Dermis microvascular lymphatic vessel endothelial cell (primary cell): Measurements from ENCODE around the gene PLXNA2. TPM values are rescaled to one million over a fixed set of nuclear protein-coding genes. Genes with fewer than 3 reads are reported as not detected.
A peak's percentile ranks its signal among the peaks of the same experiment; 100 is the strongest.

Experiments used
- DNase-seq, 2 donors: peaks; one replicate each; pipeline versions ENCODE4 v3.0.0 to v3.0.0-alpha.2; 2010; ENCODE audit warnings: low read depth in 2 of 2
- total RNA-seq: library from RNA; depleted of rRNA; stranded (reverse); fragments of >200 nt; gene quantifications from 2 replicates; pipeline ENCODE4 v1.2.1, GENCODE V29; 2014

Gene PLXNA2, protein sequence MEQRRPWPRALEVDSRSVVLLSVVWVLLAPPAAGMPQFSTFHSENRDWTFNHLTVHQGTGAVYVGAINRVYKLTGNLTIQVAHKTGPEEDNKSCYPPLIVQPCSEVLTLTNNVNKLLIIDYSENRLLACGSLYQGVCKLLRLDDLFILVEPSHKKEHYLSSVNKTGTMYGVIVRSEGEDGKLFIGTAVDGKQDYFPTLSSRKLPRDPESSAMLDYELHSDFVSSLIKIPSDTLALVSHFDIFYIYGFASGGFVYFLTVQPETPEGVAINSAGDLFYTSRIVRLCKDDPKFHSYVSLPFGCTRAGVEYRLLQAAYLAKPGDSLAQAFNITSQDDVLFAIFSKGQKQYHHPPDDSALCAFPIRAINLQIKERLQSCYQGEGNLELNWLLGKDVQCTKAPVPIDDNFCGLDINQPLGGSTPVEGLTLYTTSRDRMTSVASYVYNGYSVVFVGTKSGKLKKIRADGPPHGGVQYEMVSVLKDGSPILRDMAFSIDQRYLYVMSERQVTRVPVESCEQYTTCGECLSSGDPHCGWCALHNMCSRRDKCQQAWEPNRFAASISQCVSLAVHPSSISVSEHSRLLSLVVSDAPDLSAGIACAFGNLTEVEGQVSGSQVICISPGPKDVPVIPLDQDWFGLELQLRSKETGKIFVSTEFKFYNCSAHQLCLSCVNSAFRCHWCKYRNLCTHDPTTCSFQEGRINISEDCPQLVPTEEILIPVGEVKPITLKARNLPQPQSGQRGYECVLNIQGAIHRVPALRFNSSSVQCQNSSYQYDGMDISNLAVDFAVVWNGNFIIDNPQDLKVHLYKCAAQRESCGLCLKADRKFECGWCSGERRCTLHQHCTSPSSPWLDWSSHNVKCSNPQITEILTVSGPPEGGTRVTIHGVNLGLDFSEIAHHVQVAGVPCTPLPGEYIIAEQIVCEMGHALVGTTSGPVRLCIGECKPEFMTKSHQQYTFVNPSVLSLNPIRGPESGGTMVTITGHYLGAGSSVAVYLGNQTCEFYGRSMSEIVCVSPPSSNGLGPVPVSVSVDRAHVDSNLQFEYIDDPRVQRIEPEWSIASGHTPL (N-terminal part only)
- 40.8 and 54.7 TPM in 2 replicates for total RNA-seq

DNA sequence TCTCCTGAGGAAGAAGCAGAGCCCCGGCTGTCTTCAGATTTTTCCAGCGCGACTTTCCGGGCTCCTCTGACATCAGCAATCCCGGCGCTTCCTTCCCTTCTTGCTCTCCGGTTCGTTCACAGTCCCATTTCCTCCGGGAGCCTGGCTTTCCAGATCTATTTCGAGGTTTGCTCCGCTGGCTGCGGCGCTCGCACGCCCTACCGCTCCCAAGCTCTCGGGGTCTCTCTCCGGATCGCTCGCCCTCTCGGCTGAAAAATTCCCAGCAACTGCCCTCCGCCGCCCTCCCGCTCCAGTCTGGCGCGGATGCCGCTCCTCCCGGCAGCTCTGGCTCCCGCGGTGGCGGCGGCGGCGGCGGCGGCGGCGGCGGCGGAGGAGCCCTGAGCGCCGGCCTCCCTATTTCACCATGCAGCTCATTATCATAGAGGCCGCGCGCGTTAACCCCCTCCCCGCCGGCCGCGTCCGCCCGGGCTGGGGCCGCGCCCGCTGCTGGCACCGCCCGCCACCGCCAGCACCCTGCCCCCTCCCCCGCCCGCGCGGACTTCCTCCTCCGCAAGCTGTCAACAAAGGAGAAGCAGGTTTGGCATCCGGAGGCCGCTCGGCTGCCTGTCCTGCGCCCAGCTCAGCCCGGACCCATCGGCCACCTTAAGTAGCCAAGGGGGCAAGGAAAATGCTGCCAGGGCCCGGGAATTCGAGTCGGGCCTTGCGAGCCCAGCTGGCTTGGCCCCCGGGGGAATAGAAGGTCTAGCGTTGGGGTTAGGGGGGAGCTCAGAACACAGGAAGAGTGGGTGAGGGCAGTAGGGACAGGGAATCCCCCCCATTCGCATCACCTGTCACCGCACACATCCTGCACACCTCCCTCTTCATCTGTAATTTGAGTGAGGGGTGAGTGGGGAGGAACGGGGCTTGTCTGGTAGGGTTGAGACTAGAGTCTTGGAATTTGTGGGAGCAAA, at the start of gene PLXNA2:
TSS of gene PLXNA2 (minus strand) at position 418 of the 950 bp plus-strand sequence. CDS start 26,462 bp downstream, outside the sequence.
- DNase-seq: peak in 1 of 2 donors; percentile 81

DNA sequence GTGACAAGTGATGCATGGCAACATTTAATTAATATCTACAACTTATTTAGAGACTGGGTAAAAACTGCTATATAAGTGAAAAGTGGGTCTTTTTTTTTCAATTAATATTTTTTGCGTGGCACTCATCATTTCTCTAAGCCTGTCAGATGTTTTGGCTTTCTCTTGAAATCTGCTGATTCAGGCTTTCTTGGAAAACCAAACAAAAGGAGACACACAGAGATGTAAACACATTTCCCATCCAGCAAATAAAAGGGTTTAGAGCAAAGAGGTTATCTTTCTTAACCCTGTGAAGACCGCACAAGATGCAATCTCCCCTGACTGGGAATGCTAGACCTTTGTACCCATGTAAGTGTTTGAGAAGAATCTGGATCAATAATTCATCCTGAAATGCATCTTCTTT, 48.7 kb upstream of the PLXNA2 start:
- no peak for DNase-seq

DNA sequence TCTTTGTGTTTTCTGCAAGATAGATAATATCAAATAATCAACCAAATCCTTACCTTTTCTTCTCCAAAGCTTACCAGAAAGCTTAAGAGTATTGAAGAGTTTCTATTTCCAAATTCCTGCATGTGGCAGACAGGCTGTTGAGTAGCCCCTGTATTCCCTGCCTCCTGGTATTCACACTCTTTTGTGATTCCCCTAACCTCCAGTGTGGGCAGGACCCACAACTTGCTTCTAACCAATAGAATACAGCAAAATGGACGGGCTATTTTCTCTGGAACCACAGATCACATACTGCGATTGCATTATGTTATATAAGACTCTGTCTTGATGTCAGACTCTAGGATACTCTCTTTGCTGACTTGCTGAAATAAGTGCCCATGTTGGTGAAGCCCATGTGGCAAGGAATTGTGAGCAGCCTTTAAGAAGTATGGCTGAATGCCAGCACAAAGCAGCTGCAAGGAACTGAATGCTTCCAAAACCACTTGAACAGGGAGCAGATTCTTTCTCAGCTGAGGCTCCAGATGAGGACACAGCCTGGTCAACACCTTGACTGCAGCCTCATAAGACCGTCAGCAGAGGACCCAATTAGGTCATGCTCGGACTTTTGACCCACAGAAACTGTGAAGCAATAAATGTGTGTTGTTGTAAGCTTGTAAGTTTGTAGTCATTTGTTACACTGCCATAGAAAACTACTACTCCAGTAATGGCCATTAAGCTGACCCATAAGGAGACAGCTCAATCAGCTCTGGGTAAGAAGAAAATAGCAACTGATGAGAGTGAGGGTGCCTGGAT, 47.9 kb upstream of the PLXNA2 start:
- no peak for DNase-seq

GRCh38 chr1:208291129-208291528, 46.9 kb upstream of the PLXNA2 start:
- no peak for DNase-seq

DNA sequence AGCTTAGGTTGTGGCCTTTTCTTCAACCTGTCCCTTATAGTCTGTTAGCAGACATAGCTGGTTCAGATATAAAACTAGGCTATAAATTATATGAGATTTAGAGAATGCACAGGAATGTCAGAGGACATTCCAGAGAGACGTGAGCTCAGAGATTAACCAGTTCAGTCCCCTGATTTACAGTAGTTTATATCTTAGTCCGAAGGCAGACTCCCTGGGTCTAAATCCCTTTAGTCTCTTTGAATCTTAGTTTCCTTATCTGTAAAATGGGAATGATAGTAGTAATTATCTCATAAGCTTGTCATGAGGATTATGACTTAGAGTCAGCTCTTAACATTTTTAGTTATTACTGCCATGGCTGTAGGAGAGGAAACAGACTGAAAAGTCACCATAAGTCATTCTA, 45.5 kb upstream of the PLXNA2 start:
- no peak for DNase-seq

DNA sequence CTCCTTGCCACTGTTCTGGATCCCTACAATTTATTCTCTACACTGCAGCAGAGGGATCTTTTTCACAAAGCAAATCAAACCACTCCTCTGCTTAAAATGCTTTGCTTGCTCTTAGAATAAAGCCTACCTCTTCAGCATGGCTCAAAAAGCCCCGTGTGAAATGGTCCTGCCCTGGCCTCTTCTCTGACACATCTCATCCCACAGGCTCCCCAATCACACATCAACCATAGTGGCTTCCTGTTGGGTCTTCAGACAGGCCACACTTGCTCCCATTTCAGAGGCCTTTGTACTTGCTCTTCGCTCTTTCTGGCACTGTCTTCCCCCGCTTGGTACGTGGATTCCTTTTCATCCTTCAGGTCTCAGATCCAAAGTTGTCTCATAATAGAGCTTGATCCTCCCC, 44.3 kb upstream of the PLXNA2 start:
- DNase-seq: no peak

- no peak for DNase-seq
Measured at GRCh38 chr1:208280681-208281450, 36.7 kb upstream of the PLXNA2 start.

- no peak for DNase-seq
Measured at GRCh38 chr1:208279826-208280588, 35.8 kb upstream of the PLXNA2 start.

DNA sequence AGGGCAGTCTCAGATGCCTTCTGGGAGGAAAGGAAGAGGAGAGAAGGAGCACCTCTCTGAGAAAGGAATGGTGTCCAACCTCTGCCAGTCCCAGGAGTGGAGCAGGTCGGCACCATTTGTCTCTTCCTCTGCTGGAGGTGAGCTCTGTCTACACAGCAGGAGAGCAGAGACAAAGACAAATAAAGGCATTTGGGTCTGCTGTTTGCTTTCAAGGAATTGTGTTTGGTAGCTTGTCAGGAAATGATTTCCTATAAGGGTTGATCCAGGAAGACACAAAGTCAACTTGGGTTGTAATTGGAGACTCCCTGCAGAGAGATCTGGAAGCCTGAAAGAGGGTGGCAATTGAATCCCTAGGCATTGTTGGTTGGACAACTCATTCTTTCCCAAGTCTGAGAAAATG, 34.5 kb upstream of the PLXNA2 start:
- no peak for DNase-seq

GRCh38 chr1:208276757-208277435, 32.7 kb upstream of the PLXNA2 start:
- DNase-seq: no peak

DNA sequence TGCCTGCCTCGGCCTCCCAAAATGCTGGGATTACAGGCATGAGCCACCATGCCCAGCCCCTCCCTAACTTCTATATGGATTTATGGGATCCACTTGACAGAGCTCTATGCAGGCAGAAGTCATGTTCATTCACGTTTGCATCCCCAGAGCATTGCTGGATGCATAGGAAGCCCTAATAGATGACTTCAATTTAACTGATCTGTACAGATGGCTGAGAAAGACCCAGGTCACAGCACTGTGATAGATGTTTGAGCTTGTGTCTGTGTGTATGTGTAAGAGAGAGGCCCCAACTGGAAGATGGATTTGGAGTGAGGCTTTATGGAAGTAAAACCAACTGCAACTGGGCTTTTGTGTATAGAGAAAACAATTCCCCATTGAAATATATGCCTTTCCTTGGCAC, 30.9 kb upstream of the PLXNA2 start:
- DNase-seq: no peak

DNA sequence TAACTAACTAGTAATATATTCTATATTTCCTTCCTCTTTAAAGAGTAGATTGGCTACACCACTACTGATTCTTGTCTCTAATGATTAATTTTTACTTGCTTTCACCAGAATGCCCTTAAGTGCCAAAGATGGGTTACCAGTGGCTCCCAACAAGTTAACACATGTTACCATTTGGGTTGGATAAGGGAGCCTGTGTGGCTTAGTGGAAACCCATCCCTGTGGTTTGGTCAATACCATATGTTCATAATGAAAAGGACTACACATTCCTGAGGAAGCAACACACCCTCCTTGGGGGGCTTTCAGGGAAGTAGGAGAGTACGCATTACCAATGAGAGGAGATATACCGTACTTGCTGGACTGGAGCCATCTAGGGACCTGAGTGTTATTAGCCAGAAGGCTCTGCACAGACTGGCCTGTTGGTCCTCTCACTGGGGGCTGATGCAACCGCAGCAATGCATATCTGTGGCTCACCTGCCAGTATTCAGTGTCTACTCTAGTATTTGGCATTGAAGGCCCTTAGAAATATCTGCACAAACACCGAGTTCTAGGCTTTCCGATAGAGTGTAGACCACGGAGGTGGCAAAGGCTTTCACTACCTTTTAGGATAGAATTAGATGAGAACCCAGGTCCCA, 29.3 kb upstream of the PLXNA2 start:
- DNase-seq: no peak

GRCh38 chr1:208272713-208273112, 28.5 kb upstream of the PLXNA2 start:
- DNase-seq: no peak

- DNase-seq: no peak
Measured at GRCh38 chr1:208272311-208272710, 28.1 kb upstream of the PLXNA2 start.

GRCh38 chr1:208271236-208271635, 27.1 kb upstream of the PLXNA2 start:
- no peak for DNase-seq

DNA sequence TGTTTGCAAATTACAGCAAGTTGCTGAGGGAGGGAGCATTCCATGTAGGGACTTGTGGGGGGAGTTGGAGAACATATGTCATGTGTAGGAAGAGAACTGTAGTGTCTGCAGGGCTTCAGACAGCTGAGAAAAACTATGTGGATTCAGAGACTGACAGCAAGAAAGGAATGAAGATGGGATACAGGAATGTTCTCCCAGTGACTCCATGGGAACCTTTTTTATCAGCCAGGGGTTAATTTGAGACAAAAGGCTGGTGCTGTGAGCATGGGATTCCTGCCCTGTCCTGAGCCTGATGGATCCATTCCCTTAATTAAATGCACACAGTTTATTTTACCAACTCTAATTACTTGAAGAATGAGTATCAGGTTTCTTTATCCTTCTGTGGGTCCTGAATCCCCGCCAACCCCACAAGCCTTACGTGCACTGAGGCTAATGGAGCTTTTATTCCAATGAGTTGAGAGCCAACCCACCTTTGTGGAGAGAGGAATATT, 26.5 kb upstream of the PLXNA2 start:
- DNase-seq: no peak

- DNase-seq: no peak
Measured at GRCh38 chr1:208269338-208269666, 25.1 kb upstream of the PLXNA2 start.
